ENCODE results near the gene SYT13. TPM values are rescaled to one million over a fixed set of nuclear protein-coding genes. Genes with fewer than 3 reads are reported as not detected.

The SYT13 gene
- total RNA-seq, 1 donor from 2014 or later = not detected

- intact Hi-C loops (cut with DNase I) = no loop called here
- Histone ChIP-seq H3K27ac (no peak overlapping the region), H3K4me3 (no peak overlapping the region), H3K4me1 (no peaks in the 10 kb centered on the region), H3K9me3 (no peaks in the 10 kb centered on the region), H3K36me3 (no peaks in the 10 kb centered on the region), H3K27me3 (ENCODE audit: low read depth) (peaks cover 6% of the 10 kb centered on the region)
- ATAC-seq = no peak
- no peak for TF ChIP-seq CTCF (IDR thresholded peaks at IDR 0.05)
- no peak for DNase-seq
Observed at GRCh38 chr11:45273509-45273908, 12.6 kb downstream of the SYT13 start.

GRCh38 chr11:45272701-45273100 is 13.4 kb downstream of the SYT13 start:
- ATAC-seq (no peak), DNase-seq (no peak)
- H3K9me3 ChIP-seq = no peaks in the 10 kb centered on the region
- intact Hi-C loops (cut with DNase I) = no loop called here
- H3K36me3 ChIP-seq = no peaks in the 10 kb centered on the region
- H3K27me3 ChIP-seq (ENCODE audit: low read depth) = peaks cover 6% of the 10 kb centered on the region
- no peak overlapping the region for H3K27ac ChIP-seq
- no peaks in the 10 kb centered on the region for H3K4me1 ChIP-seq
- TF ChIP-seq CTCF (IDR thresholded peaks at IDR 0.05) = no peak
- H3K4me3 ChIP-seq = no peak overlapping the region

- no peak for DNase-seq
- Histone ChIP-seq H3K4me3 (no peak overlapping the region), H3K36me3 (no peaks in the 10 kb centered on the region), H3K4me1 (no peaks in the 10 kb centered on the region), H3K9me3 (no peaks in the 10 kb centered on the region), H3K27ac (no peak overlapping the region), H3K27me3 (ENCODE audit: low read depth) (peaks cover 13% of the 10 kb centered on the region)
- no peak for ATAC-seq
- no peak for TF ChIP-seq CTCF (IDR thresholded peaks at IDR 0.05)
- intact Hi-C loops (cut with DNase I) = no loop called here
Observed at GRCh38 chr11:45270946-45271716, 15.0 kb downstream of the SYT13 start.

GRCh38 chr11:45269678-45270077 is 16.5 kb downstream of the SYT13 start:
- TF ChIP-seq CTCF (IDR thresholded peaks at IDR 0.05) = no peak
- ATAC-seq = no peak
- Histone ChIP-seq H3K27me3 (ENCODE audit: low read depth) (peaks cover 13% of the 10 kb centered on the region), H3K4me1 (no peaks in the 10 kb centered on the region), H3K36me3 (no peaks in the 10 kb centered on the region), H3K9me3 (no peaks in the 10 kb centered on the region), H3K4me3 (no peak overlapping the region), H3K27ac (no peak overlapping the region)
- DNase-seq = no peak
- intact Hi-C loops (cut with DNase I) = no loop called here

- no peaks in the 10 kb centered on the region for H3K9me3 ChIP-seq
- intact Hi-C loops (cut with DNase I) = no loop called here
- no peaks in the 10 kb centered on the region for H3K4me1 ChIP-seq
- DNase-seq = no peak
- H3K4me3 ChIP-seq = no peak overlapping the region
- no peak overlapping the region for H3K27ac ChIP-seq
- H3K27me3 ChIP-seq (ENCODE audit: low read depth) = peaks cover 16% of the 10 kb centered on the region
- ATAC-seq = no peak
- no peak for TF ChIP-seq CTCF (IDR thresholded peaks at IDR 0.05)
- no peaks in the 10 kb centered on the region for H3K36me3 ChIP-seq
Observed at GRCh38 chr11:45267652-45268299, 18.4 kb downstream of the SYT13 start.

All from lower lobe of right lung (tissue), 2 donors.